Measurements from ENCODE around the gene ABCD3.

The ABCD3 gene

DNA sequence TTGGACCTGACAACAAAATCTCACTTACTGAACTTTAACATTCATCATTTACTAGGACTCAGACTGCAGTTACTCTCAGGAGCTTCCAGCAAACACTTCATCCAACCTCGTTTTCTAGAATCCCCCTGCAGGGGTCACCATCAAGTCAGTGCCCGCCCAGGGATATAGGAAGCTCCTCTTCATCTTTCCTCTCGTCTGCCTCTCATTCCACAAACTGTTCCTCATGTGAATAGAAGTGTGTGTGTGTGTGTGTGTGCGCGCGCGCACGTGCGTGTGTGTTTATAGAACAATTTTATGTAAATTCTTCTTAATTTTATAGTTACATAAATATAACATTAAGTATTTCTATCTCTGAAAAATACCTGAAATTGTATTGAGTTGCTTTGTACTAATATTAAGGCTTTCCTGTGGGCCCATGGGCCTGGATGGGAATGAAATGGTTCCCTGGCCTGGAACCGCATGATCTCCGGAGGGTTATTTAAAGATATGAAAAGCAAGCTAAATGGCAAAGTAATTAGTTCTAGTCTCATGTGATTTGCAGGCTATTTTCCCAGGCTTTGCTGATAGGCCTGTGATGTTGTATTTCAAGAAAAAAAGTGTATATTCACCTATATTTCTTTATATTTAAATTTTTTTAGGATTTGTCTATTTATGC lies 21.7 kb upstream of the ABCD3 start:
- H3K4me1 Mint-ChIP-seq (ENCODE audit: low read depth), result peaks cover 2% of the 10 kb centered on the region
- H3K27me3 Mint-ChIP-seq, result peaks cover 16% of the 10 kb centered on the region
- H3K4me3 Mint-ChIP-seq, result no peak overlapping the region
- H3K36me3 Mint-ChIP-seq (ENCODE audit: low read depth), result no peaks in the 10 kb centered on the region
- no peak for DNase-seq
- H3K27ac Mint-ChIP-seq, result no peak overlapping the region
- H3K9me3 Mint-ChIP-seq, result no peaks in the 10 kb centered on the region

DNA sequence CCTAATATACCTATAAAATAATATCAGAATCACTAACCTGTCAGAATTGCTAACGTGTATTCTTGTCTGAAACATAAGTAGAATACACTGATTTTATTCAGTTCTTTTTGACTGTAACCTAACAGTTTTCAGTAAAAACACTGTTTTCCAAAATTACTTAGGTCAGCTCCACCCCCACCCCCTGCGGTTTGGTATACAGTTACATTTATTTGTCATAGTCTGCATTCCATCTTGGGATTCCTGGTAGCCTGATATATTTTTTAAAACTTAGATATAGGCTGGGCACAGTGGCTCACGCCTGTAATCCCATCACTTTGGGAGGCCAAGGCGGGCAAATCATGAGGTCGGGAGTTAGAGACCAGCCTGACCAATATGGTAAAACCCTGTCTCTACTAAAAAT lies 19.8 kb upstream of the ABCD3 start:
- Mint-ChIP-seq H3K4me1 (ENCODE audit: low read depth) (no peaks in the 10 kb centered on the region), H3K27me3 (peaks cover 10% of the 10 kb centered on the region), H3K36me3 (ENCODE audit: low read depth) (no peaks in the 10 kb centered on the region), H3K9me3 (no peaks in the 10 kb centered on the region), H3K4me3 (no peak overlapping the region), H3K27ac (no peak overlapping the region)
- DNase-seq, result no peak

DNA sequence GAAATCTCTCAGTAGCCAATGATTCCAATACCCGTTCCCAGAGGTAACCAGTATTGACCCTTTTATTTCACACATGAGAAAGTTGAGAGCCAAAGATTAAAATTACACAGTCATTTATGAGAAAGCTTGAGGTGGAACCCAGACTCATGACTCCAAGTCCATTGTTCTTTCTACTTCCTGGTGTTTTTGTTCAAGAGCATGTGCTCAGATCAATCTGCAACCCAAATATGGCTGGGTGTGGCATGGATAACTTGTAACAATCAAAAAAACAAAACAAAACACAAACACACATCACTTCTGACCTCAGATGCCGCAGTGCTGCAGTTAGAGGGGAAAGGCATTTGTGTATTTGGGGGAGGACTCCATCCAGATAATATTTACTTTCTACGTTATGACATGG lies 18.7 kb upstream of the ABCD3 start:
- Mint-ChIP-seq H3K9me3 (no peaks in the 10 kb centered on the region), H3K4me3 (no peak overlapping the region), H3K4me1 (ENCODE audit: low read depth) (peaks cover 2% of the 10 kb centered on the region), H3K27me3 (peaks cover 14% of the 10 kb centered on the region), H3K27ac (no peak overlapping the region), H3K36me3 (ENCODE audit: low read depth) (no peaks in the 10 kb centered on the region)
- DNase-seq, result no peak

DNA sequence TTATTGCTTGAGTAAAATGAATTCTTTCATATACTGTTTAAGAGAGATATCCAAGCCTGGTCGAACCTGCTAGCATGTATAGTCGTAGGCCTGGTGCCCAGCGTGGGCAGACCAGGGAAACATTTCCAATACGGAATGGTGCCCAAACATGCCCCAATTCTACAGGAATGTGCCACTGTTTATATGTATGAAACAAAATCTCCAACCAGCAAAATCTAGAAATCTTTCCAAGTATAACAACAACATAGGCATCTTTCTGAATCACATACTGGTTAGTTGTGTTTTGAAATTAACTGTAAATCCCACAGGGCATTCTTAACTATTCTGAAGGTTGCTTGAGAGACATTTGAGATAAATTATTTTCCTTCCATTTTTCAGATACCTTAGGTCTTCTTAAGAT lies 17.0 kb upstream of the ABCD3 start:
- Mint-ChIP-seq H3K4me1 (ENCODE audit: low read depth) (peaks cover 2% of the 10 kb centered on the region), H3K27me3 (peaks cover 18% of the 10 kb centered on the region), H3K27ac (no peak overlapping the region), H3K9me3 (no peaks in the 10 kb centered on the region), H3K4me3 (no peak overlapping the region), H3K36me3 (ENCODE audit: low read depth) (no peaks in the 10 kb centered on the region)
- DNase-seq, result no peak

DNA sequence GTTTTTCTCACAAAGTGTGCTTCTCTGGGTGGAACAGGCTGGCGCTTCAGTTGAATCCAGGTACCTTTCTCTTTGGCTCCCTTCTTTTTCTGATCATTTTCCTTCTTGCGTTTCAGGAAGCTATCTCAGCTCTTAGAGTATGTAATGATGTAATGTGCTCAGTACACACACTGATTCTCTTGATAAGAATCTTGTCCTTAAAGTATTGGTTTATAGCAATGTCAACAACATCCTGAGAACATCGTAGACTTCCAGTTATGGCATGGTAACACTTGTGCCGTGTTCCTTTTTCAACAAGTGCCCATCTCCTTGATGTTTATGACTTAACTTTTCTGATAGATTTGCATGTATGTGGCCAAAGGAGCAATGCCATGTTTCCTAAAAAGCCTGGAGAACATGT lies 11.7 kb upstream of the ABCD3 start:
- DNase-seq, result no peak
- H3K36me3 Mint-ChIP-seq (ENCODE audit: low read depth), result no peaks in the 10 kb centered on the region
- no peak overlapping the region for H3K27ac Mint-ChIP-seq
- peaks cover 23% of the 10 kb centered on the region for H3K27me3 Mint-ChIP-seq
- H3K4me1 Mint-ChIP-seq (ENCODE audit: low read depth), result peaks cover 11% of the 10 kb centered on the region
- no peak overlapping the region for H3K4me3 Mint-ChIP-seq
- no peaks in the 10 kb centered on the region for H3K9me3 Mint-ChIP-seq

DNA sequence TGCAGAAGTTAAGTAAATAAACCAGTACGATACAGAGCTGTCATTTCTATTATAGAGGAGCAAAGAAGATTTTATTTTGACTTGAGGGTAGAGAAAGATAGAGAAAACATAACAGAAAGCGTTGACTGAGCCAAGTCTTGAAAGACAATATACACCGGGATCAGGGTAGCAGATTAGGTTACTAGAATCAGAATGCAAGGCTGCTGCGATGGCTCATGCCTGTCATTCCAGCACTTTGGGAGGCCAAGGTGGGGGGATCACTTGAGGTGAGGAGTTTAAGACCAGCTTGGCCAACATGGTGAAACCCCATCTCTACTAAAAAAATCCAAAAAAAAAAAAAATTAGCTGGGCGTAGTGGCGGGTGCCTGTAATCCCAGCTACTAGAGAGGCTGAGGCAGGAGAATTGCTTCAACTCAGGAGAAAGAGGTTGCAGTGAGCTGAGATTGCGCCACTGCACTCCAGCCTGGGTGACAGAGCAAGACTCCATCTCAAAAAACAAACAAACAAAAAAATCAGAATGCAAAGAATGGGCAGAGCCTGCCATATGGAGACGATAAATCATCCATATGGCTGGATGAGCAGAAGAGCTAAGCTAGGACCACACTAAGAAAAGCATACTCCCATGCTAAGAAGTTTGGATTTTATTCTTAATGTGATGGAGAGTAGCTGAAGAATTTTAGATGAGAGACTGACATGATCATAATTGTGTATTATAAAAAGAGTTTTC lies 9.9 kb upstream of the ABCD3 start:
- H3K36me3 Mint-ChIP-seq (ENCODE audit: low read depth), result no peaks in the 10 kb centered on the region
- H3K9me3 Mint-ChIP-seq, result no peaks in the 10 kb centered on the region
- peaks cover 16% of the 10 kb centered on the region for H3K4me1 Mint-ChIP-seq (ENCODE audit: low read depth)
- no peak overlapping the region for H3K27ac Mint-ChIP-seq
- H3K27me3 Mint-ChIP-seq, result peaks cover 24% of the 10 kb centered on the region
- H3K4me3 Mint-ChIP-seq, result no peak overlapping the region
- DNase-seq, result no peak

DNA sequence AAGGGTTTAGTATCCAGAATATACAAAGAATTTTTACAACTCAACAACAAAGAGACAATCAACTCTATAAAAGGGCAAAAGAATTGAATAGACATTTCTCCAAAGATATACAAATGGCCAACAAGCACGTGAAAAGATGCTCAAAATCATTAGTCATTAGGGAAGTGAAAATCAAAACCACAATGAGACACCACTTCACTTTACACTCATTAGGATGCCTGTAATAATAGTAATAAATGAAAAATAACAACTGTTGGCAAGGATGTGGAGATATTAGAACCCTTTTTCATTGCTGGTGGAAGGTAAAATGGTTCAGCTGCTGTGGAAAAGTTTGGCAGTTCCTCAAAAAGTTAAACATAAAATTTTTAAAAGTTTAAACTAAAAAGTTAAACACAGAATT lies 7.0 kb upstream of the ABCD3 start:
- no peak for DNase-seq
- no peaks in the 10 kb centered on the region for H3K36me3 Mint-ChIP-seq (ENCODE audit: low read depth)
- peaks cover 20% of the 10 kb centered on the region for H3K4me1 Mint-ChIP-seq (ENCODE audit: low read depth)
- H3K27ac Mint-ChIP-seq, result no peak overlapping the region
- H3K4me3 Mint-ChIP-seq, result no peak overlapping the region
- peaks cover 21% of the 10 kb centered on the region for H3K27me3 Mint-ChIP-seq
- no peaks in the 10 kb centered on the region for H3K9me3 Mint-ChIP-seq

DNA sequence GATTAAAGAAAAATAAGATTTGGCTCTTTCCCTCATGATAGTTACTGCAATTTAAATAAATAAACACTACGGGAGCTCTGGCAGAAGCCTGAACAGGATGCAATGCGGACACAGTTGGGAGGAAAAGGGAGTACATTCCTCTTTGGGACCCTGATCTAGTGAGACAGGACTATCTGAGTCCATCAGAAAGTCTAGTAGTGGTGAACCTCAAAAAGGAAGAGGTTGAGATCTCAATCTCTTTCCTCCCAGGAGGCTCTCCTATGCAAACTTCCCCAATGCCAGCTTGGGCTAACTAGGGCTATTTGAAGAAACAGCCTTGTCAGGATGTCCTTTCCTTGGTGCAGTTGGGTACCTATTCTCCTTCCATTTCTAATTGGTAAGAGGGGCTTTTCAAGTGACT lies 4.9 kb upstream of the ABCD3 start:
- Mint-ChIP-seq H3K27ac (no peak overlapping the region), H3K27me3 (peaks cover 11% of the 10 kb centered on the region), H3K9me3 (no peaks in the 10 kb centered on the region), H3K4me3 (no peak overlapping the region), H3K36me3 (ENCODE audit: low read depth) (no peaks in the 10 kb centered on the region), H3K4me1 (ENCODE audit: low read depth) (peaks cover 20% of the 10 kb centered on the region)
- DNase-seq, result no peak

DNA sequence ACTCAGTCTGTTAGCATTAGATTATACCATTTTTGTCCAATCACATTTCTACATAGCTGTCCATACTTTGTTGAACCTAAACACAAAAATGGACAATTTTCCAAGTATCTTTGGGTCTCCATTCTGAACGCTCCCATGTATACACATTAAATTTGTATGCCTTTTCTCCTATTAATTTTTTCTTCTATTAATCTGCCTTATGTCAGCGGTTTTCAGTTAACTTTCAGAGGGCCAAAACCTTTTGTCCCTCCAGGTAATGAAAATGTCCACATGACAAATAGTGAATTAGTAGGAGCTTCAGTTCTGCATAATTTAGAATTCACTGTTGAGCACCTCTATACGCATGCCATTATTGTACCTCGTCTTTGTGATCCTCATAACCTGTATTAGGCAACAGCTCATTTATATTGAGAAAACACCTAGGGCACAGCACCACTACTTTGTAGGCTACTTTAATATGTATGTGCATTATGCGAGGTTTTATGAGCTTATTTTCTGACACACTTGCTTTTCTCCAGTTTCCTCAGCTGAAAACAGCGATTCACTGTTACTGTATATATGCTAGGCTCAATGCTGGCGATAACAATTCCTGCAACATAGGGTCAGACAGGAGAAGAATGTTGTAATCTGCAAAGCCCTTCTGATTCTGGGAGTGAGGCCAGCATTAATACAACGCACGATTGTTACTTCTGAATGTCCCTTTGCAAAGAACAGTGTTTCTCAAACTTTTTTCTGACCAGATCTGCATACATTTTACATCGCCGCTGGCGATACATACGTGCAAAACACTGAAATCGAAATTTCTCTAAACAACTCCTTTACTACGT lies 1.1 kb upstream of the ABCD3 start:
- H3K27me3 Mint-ChIP-seq, result peaks cover 7% of the 10 kb centered on the region
- H3K4me3 Mint-ChIP-seq, result no peak overlapping the region
- H3K36me3 Mint-ChIP-seq (ENCODE audit: low read depth), result peaks cover 18% of the 10 kb centered on the region
- H3K27ac Mint-ChIP-seq, result no peak overlapping the region
- H3K4me1 Mint-ChIP-seq (ENCODE audit: low read depth), result peaks cover 34% of the 10 kb centered on the region
- no peak for DNase-seq
- no peaks in the 10 kb centered on the region for H3K9me3 Mint-ChIP-seq

DNA sequence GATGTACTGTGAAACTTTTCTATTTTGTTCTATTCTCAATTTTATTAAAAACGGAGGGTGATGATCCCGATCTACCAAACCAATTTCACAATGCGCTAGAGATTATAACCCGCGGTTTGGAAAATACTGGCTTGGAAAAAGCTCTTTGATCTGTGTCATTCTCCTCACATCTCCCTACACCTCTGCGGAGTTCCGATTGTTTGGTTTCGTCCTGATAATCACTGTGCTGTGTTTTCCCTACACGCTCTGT lies 536 bp upstream of the ABCD3 start:
- Mint-ChIP-seq H3K9me3 (no peaks in the 10 kb centered on the region), H3K36me3 (ENCODE audit: low read depth) (peaks cover 23% of the 10 kb centered on the region), H3K4me3 (no peak overlapping the region), H3K4me1 (ENCODE audit: low read depth) (peaks cover 39% of the 10 kb centered on the region), H3K27me3 (peaks cover 7% of the 10 kb centered on the region), H3K27ac (no peak overlapping the region)
- no peak for DNase-seq

DNA sequence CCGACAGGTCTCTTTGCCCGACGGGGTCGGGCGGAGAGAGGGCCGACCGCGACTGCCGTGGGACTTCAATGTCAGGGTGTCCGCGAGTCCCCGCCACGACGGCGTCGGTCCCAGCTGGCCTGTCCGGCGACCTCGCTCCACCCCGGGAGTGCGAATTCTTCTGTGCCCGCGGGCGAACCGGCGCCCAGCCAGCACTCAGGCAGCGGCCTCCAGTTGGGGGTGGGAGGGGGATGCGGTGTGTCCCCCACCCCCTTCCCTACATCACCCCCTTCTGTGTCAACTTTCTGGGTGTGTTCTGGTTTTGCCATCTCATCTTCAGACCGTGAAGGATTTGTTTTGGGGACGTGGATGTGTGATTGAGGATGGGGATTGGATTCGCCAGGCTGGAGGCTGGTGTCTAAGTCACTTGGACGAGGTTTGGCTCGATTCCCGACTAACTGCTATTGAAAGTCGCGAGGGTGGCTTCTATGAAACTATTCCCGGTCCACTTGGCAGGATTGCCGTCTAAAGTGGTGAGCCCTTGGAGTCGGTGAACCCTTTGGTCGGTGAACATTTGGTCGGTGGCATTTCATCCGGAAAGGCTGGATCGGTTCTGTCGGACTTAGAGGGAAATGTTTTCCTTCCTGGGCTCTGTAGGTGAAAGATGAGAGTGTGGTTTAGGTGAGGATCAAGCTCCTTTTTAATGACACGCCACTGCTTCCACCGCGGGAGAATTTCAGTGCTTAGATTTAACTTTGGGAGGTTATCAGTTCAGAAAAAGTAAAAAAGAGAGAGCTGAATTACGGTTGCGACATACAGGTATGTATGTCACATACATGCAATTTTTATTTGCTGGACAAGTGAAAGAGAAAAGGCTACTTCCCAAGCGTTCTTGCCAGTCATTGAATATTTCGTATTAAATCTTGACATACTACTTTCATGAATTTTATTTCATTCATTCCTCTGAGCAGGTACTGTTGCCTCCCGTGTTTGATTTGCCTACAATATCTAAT lies 771 bp downstream of the ABCD3 start:
- H3K9me3 Mint-ChIP-seq, result no peaks in the 10 kb centered on the region
- peaks cover 7% of the 10 kb centered on the region for H3K27me3 Mint-ChIP-seq
- H3K4me3 Mint-ChIP-seq, result no peak overlapping the region
- no peak for DNase-seq
- H3K4me1 Mint-ChIP-seq (ENCODE audit: low read depth), result peaks cover 52% of the 10 kb centered on the region
- H3K27ac Mint-ChIP-seq, result peak overlapping the region; percentile 91
- H3K36me3 Mint-ChIP-seq (ENCODE audit: low read depth), result peaks cover 30% of the 10 kb centered on the region

DNA sequence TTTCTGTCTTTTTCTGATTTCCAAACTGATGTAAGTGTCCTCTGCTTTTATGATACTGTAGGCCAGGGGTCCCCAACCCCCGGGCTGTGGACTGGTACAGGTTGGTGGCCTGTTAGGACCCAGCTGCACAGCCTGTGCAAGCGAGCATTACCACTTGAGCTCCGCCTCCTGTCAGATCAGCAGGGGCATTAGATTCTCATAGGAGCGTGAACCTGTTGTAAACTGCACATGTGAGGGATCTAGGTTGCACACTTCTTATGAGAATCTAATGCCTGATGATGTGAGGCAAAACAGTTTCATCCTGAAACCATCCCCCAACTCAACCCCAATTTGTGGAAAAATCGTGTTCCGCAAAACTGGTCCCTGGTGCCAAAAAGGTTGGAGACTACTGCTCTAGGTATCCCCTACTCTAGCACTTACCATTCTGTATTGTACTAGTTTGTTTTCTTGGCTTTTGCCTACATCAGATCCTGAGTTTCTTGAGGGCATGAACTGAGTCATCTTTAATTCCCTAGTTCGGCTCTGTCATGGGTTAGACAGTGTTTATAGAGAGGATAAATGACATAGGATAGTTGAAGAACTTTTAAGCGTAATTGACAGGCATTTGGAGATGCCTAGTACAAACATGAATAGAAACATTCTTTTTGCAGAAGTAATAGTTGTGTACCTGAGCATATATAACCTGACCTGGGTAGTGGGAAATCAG lies 4.1 kb downstream of the ABCD3 start:
- Mint-ChIP-seq H3K27ac (no peak overlapping the region), H3K27me3 (no peaks in the 10 kb centered on the region), H3K4me3 (no peak overlapping the region), H3K9me3 (no peaks in the 10 kb centered on the region), H3K36me3 (ENCODE audit: low read depth) (peaks cover 38% of the 10 kb centered on the region), H3K4me1 (ENCODE audit: low read depth) (peaks cover 70% of the 10 kb centered on the region)
- DNase-seq, result no peak

DNA sequence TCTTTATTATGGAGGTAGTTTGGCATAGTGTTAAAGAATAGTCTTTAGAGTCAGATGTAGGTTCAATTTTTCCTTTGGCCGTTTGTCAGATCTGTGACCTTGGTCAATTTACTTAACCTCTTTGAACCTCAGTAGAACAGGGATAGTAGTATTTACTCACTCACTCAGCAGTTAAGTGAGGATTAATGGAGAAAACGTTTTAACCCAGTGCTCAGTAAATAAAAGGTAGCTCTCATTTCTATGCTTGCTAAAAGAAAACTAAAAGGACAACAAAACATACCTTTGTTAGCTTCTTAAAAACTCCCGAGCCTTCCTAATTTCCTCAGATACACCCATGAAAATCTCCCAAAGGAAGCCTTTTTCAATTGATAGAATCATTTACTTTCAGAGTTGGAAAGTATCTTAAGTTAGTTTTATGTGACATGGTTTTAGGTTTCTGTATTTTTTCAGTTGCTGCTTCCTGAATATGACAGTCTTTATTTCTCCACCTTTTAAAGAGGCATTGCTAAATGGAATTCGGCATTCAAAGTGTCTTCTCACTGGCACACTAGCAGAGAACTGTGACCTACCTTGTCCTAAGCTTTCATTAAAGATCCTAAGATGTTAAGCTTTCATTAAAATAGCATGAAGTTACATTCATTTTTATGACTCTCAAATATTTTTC lies 7.8 kb downstream of the ABCD3 start:
- no peak for DNase-seq
- Mint-ChIP-seq H3K4me1 (ENCODE audit: low read depth) (peaks cover 75% of the 10 kb centered on the region), H3K36me3 (ENCODE audit: low read depth) (peaks cover 41% of the 10 kb centered on the region), H3K4me3 (no peak overlapping the region), H3K27ac (no peak overlapping the region), H3K27me3 (no peaks in the 10 kb centered on the region), H3K9me3 (no peaks in the 10 kb centered on the region)

Measured in activated T-cell treated with anti-CD3 and anti-CD28 coated beads, Interleukin-2, amount 50 U/mL, for 24 hours (primary cell).